GF-D8 (cell line): ENCODE results near the gene PRRT3.
A peak's percentile ranks its signal among the peaks of the same experiment; 100 is the strongest.

Experiments used
- DNase-seq: peaks from one replicate; lab custom pipeline; 2025; lab: John Stamatoyannopoulos, UW

Gene PRRT3

DNA sequence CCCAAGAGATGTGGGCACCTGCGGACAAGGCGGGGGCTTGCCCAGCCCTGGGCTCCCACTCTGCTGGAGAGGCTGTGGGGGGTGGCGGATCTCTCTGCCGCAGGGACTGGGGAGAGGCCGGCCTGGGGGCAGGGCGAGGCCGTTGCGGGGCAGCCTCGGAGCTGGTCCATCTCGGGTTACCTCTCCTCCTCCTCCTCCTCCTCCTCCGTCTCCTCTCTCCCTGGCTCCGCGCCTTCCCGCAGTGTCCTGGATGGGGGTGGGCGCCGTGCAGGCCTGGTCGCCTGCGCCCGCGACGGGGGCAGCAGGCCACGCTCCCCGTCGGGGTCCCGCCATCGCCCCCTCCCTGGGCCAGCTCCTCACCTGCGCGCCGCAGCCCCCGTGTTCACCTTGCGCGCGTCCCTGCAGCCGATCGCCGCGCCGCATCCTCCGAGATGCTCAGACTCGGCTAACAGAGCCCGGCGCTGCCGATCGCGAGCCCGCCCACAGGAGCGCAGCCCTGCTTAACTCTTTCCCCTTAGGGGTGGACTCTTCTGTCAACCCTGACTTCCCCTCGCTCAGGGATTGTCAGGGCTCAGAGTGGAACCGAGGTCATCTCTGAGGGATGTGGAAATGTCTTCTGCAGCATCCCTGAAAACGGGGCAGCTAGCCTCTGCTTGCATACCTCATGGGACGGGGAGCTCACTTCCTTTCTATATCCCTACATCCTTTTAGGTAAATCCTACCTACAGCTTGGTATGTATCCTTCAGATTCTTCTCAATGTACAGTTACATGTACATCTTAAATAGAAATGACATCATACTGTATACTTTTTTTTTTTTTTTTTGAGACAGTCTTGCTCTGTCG lies at the start of gene PRRT3:
Gene PRRT3, minus strand, starts transcription at position 447 of the 844 bp plus-strand sequence. CDS start 2,293 bp downstream, outside the sequence.
- no peak for DNase-seq

DNA sequence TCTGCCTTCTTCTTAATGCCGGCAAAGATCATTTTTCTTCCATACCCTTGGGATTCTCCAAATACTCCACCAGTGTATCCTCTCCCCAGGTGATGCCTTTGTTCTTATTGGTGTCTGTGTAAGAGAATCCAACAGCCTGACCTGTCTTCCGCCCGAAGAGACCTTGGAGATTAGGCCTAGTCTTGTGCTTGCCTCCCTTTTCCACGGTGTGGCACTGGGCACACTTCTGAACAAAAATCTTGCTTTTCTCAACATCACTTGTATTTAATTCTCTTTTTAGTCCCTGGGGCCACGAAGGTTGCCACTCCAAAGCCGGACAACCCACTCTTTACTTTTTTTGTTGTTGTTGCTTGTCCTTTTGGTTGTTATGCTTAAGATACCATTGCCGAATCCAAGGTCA lies 48.5 kb upstream of the PRRT3 start:
- no peak for DNase-seq

DNA sequence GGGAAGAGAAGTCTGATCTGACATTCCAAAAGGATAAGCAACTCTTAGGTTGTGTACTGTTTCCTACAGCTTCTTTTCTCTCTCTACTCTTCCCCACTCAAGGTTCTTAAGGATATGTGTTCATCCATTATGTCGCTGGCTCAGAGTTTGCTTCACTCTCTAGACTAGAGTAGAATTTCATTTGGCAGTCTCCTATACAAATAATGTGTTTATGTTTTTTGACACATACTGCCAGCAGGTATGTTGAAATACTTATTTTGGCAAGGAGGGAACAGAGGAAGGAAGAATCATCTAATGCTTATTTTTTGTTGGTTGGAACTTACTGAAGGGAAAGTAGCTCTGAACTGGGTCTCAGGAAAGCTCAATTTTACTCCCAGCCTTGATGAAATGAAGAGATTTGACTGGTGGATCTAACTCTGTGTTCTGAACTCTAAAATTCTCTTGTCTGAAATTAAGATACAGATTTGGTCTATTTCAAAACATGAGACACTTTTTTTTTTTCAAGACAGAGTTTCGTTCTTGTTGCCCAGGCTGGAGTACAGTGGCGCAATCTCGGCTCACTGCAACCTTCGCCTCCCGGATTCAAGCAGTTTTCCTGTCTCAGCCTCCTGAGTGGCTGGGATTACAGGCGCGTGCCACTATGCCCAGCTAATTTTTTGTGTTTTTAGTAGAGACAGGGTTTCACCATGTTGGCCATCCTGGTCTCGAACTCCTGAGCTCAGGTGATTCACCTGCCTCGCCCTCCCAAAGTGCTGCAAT lies 42.1 kb upstream of the PRRT3 start:
- no peak for DNase-seq

DNA sequence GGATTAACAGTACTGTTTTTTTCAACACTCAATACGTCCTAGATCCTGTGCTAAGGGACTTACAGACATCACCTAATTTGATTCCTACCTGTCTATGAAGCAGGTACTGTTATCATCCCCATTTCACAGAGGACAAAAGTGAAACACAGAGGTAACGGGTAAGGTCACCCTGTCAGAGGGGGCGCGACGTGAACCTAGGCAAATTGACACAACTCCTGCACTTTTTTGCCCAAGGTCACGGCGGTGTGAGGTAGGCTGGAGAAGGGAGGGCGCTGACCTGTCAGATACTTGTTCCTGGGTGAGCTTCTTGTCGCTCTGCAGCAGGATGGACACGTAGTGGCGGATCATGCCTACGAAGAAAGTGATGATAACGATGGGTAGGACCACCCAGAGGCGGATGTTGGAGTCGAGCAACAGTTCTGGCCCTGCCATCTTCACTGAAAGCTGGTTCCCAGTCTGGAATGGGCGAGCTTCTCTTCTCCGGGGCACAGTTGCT lies 34.1 kb upstream of the PRRT3 start:
- DNase-seq, result no peak

DNA sequence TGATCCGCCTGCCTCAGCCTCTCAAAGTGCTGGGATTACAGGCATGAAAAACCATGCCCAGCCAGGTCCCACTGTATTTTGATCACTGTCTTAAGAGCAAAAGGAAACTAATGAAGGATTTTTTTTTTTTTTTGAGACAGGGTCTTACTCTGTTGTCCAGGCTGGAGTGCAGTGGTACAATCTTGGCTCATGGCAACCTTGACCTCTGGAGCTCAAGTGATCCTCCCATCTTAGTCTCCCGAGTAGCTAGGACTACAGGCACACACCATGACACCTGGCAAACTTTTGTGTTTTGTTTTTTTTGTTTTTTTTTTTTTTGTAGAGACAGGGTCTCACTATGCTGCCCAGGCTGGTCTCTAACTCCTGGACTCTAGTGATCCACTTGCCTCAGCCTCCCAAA lies 28.0 kb upstream of the PRRT3 start:
- DNase-seq, result no peak

DNA sequence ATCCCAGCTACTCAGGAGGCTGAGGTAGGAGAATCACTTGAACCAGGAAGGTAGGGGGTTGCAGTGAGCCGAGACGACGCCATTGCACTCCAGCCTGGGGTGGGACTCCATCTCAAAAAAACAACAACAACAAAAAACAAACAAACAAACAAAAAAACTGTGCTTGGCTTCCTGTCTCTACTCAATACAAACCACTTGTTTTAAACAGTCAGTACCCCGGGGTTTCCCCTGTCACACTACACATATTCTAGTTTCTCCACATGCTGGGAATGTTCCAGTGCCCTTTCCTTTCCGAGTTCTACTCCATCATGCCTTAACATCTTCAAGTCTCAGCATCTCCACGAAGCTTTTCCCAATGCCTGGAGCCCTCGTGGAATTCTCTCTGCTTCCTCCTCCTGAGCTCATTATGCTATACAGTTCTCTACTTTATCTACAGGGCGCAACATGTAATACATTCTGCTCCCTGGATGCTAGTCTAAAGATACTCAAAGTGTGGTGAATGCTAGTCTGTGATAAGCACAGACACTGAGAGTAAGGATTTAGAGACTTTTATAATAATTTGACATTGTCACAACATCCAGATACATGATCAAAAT lies 26.6 kb upstream of the PRRT3 start:
- DNase-seq, result no peak

DNA sequence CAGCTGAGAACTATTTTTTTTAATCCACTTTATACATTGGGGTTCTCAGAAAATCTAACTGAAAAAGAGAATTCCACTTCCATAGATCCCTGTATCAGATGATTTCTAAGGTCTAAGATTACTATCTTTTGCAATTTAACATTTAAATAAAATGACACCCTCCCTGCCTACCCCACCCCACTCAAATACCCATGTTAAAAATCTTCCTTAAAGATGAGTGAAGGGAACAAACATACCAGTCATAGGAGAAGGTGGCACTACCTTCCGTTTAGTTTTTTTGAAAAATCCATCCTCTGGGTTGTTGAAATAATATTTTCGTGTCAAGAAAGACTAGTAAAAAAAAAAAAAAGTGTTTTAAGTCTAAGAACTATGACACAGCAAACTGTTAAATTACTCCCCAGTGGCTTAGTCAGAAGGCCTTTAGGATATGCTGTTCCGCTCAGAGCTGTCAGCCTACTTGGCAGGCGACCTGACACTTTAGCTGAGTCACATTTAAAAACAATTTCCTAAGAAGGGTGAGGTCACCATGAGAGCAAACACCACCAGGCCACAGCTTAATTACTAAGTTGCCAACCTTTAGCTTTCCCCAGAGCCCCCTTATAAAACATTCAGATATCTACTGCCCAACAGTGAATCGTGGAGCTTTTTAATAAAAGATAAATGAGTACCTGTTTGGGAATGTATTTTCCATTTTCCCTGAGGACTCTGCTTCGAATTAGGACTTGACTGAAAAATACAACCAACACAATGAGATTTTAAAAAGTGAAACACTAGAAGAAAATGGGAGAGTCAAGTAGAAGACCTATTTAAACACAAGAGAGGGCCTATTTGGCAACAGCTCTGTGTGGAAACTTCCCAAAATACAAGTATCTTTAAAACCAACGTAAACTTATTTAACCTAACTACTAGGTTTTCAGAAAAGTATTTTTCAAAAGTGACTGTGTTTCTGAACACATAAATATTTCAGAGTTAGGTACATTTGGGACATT lies 24.8 kb upstream of the PRRT3 start:
- peak; percentile 92 for DNase-seq

DNA sequence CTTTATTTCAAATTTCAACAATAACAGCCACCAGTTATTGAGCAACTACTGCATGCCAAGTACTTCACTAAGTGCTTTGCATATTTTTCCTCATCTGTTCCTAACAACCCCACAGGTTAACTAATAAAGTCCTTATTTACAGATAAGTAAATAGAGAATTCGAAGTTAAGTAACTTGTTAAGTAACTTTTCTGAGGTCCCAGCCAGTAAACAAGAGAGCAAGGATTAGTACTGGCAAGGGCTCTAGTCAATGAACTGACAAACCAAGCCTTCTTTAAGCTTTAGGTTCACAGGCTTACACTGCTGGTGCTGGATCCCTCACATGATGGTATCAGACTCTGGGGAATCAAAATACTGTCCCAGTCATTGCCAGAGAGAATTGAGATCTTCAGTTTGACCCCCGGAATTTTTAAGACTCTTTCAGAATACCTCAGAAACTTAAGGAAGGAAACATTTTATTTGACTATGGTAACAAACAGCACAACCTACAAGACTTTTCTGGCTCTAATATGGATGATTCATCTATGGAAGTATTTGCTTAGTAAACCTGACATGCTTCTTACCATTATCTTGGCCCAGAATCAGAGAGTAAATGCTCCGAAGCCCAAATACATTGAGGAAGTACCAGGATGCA lies 17.9 kb upstream of the PRRT3 start:
- no peak for DNase-seq

DNA sequence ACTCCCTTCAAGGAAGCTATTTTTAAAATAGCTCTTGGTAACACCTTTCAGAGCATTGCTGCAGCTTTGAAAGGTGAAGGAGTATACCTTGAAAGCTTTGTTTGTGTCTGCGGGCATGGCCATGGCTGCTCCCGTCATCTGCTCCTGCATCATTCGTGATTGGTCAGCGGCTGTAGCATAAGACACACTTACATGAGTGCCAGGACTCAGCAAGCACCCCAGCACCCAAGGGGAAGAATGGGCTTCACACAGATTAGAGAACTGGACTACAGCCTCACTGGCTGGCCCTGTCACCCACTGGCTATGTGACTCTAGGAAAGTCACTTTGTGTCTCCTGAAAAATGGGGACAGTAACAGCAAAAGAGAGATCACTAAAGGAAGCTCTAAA lies 17.4 kb upstream of the PRRT3 start:
- DNase-seq, result no peak

DNA sequence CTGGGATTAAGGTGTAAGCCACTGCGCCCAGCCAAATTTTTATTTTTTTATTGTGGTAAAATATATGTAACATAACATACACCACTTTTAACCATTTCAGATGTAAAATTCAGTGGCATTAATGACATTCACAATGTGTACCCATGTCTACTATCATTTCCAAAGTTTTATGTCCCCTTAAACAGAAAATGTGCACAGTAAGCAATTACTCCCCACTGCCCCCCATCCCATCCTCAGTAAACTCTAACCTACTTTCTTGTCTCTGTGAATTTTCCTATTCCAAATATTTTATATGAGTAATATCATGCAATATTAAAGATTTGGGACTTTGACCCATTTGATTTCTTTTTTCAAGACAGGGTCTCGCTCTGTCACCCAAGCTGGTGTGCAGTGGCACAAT lies 14.6 kb upstream of the PRRT3 start:
- no peak for DNase-seq

DNA sequence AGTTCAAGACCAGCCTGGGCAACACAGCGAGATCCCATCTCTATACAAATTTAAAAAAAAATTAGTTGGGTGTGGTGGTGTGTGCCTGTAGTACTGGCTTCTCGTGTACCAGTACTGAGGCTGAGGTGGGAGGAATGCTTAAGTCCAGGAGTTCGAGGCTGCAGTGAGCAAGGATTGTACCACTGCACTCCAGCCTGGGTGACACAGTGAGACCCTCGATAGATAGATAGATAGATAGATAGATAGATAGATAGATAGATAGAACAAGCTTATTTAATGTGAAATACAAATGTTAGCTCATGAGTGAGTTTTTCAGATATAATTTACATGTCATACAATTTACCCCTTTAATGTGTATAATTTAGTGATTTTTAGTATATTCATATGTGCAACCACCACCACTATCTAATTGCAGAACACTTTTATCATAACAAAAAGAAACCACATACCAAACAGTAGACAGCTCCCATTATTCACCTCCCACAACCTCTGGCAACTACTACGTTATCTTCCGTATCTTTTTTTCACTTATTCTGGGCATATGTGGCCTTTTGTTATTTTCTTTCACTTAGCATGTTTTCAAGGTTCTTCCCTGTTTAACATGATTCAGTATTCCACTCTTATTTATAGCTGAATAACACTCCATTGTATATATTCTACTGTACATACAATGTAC lies 13.1 kb upstream of the PRRT3 start:
- no peak for DNase-seq

DNA sequence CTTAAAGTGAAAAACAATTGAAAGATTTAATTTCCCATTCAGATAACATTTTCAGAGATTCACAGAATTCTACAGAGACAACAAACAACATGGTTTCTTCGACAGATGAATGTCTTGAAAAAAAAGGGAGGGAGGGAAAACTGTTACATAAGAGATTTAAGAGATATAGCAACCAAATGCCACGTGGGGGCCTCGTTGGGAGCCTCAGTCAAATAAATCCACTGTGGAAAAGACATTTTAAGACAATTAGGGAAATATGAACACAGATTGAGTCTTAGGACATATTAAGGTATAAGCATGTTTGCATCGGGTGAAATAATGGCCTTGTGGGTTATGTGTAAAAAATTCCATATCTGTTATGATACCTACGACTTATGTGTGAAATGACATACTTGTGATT lies 5.0 kb upstream of the PRRT3 start:
- DNase-seq, result peak; percentile 40

DNA sequence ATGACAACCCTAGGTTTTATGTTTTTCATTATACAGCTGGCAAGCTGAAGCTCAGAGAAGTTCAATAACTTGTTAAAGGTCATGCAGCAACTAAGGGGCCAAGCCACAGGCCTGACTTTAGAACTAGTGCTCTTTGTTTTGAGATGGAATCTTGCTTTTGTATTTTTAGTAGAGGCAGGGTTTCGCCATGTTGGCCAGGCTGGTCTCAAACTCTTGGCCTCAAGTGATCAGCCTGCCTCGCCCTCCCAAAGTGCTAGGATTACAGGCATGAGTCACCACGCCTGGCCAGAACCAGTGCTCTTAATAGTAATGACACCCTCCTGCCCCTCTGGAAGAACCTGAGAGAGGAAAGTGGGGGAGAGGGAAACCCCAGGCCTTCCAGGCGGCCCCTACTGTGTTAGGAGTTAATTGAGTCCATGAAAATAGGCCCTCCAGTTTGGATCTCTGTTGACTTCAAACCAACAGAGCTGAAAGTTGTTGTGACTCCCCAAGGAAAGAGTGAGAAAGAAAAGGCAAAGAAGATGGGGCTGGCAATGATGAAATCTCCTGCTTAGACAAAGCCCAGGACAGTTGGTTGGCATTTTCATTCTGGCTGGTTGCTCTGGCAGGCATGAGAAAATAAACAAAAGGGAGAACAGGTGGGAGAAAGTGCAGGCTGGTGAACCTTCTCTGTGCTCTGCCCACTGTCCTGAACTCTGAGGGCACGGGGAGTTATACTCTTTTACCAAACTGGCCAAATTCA lies 3.6 kb upstream of the PRRT3 start:
- DNase-seq, result no peak

DNA sequence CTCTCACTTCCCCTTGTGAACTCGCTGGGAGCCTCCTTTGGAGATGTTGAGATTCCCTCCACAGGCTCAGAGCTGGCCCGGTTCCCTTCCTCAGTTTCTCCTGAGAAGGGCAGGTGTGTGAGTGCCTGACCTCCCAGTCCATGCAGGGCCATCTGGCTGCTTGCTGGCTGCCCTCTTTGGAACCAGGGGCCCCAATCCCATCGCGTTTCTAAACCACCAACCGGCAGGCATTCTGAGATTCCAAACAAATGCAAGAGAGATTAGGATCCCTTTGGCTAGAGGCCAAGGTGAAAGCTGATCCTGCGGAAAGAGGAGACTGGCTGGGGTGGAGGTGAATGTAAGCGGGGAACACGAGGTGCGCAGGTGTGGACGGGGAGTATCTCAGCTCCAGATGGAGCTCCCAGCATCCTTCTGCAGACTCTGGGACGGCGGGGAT lies 2.9 kb upstream of the PRRT3 start:
- no peak for DNase-seq

DNA sequence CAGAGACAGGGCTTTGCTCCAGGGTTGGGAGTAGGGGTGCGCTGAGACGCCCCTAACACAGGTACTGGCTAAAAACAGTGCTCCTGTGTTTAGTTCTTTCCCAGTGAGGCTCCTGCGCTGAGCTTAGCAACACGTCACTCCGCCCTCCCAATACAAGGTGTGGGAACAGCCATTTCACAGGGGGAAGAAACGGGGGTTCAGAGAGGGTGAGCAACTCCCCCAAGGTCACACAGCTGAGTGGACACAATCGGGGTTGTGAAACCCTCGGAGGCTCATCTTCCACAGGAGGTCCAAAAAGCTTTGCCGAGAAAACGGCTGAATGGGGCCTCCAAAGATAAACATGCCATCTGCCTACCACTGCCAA lies 628 bp downstream of the PRRT3 start:
- no peak for DNase-seq

DNA sequence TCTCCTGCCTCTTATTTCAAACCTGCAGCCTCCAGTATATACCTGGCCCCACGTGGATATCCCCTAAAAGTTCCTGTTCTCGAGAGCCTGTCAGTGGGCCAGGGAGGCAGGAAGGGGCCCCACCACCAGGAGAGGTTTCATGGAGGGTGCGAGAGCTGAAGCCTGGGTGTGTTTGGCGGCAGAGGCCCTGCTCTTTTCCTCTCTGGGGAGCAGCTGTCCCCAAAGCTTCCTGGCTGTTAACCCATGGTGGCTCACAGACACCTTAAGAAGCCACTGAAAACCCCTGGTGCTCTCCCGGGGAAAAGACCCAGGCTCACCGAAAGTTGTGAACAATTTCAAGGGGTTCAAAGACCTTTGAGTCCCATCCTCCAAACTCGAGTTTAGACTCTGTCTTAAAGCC lies 1.1 kb downstream of the PRRT3 start:
- no peak for DNase-seq

DNA sequence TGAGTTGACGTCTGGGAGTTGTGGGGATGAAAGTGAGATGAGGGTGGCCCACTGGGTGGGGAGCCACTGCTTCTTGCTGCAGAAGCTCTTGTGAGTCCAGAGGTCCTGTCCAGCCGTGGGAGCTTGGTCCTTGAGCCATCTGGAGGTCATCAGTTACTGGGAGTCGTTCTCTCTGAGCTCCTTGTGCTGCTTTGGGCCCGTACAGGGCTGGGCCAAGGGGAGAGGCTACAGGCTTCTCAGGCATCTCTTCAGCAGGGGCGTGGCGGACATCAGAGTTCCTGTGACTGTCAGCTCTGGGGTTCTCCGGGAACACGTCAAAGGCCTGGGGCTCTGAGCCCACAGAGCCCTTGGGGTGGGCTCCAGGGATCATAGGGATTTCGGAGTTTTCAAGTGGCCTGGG lies 2.6 kb downstream of the PRRT3 start:
- no peak for DNase-seq

DNA sequence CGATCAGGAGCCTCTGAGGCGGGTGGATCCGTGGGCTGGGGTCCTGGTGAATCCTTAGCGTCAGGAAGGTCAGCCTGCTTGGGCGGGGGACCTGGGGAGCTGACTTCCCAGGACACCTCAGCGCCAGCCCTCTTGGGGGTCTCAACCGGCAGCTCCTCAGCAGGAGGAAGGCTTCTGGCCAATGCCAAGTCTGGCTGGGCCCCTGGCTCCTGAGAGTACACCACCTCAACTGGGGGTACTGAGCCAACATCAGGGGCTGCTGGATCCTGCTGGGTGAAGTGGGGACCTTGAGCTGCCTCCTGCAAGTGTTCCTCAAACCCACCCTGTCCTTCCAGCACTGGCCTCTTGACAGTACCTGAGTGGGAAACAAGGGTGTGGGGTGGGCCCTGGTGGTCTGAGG lies 3.1 kb downstream of the PRRT3 start:
- no peak for DNase-seq

DNA sequence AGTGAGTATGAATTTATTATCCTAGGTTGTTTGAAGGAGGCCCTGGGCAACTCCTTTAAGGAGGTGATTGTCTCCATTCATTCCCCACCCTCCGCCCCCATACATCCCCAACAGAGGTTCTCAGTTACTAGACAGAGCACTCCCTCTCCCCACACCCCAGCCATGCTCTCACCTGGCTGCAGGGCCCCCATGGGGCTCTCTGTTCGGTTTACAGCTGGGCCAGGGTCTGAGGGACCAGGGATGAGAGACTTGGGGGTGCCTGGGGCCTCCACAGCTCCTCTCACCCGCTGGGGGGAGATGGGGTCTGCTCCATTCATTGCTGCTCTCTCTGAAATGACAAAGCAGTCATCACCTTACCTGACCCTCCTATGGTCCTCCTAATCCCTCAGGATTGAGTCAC lies 3.6 kb downstream of the PRRT3 start:
- DNase-seq, result no peak
